OCI-LY3 (cell line): Measurements from ENCODE around the gene ESYT2.
"Not testable (repeated sequence)": the region's sequence is repeated elsewhere in the genome, so short reads cannot be mapped to it uniquely, and the experiment has no call there.

Source experiments
- H2AFZ ChIP-seq: fragments of 200-600, 300-600 bp; shearing (Covaris generic); 2 replicates; pipeline ENCODE4 v1.6.0; 2014; ENCODE audit warnings: antibody characterized with exemption, low read depth, low read length
- H3K27ac ChIP-seq: fragments of 200-600, 300-600 bp; sonication (generic); 2 replicates; pipeline ENCODE4 v1.5.1; 2014; ENCODE audit warnings: mild to moderate bottlenecking, low read length, moderate library complexity, mixed read lengths
- H3K27me3 ChIP-seq: fragments of 200-600, 300-600 bp; sonication (generic); 2 replicates; pipeline ENCODE4 v1.6.1; 2014; ENCODE audit warnings: low read depth, low read length, mixed read lengths
- H3K36me3 ChIP-seq: fragments of 200-600, 300-600 bp; sonication (generic); replicated peaks from 2 replicates; pipeline ENCODE3; 2014; ENCODE audit warnings: low read depth, low read length, mixed read lengths
- H3K4me1 ChIP-seq: fragments of 300-600, 200-600 bp; sonication (generic); 2 replicates; pipeline ENCODE4 v1.6.1; 2014; ENCODE audit warnings: low read length, mixed read lengths
- H3K4me2 ChIP-seq: fragments of 200-600, 300-600 bp; sonication (generic); 2 replicates; pipeline ENCODE4 v1.6.1; 2014; ENCODE audit warnings: low read length, mixed read lengths
- H3K4me3 ChIP-seq: fragments of 300-600, 200-600 bp; sonication (generic); 2 replicates; pipeline ENCODE4 v1.5.1; 2014; ENCODE audit warnings: antibody characterized with exemption, mild to moderate bottlenecking, low read length, moderate library complexity
- H3K79me2 ChIP-seq: fragments of 300-600, 200-600 bp; shearing (Covaris generic); 2 replicates; pipeline ENCODE4 v1.6.1; 2014; ENCODE audit warnings: mild to moderate bottlenecking, low read length, mixed read lengths
- H3K9ac ChIP-seq: fragments of 300-600, 200-600 bp; shearing (Covaris generic); 2 replicates; pipeline ENCODE4 v1.6.0; 2014; ENCODE audit warnings: mild to moderate bottlenecking, low read length, moderate library complexity
- H3K9me3 ChIP-seq: fragments of 200-600, 300-600 bp; shearing (Covaris generic); 2 replicates; pipeline ENCODE4 v1.6.1; 2014; ENCODE audit warnings: low read length, mixed read lengths; ENCODE audit not compliant: insufficient read depth
- H4K20me1 ChIP-seq: fragments of 200-600, 300-600 bp; sonication (generic); 2 replicates; pipeline ENCODE4 v1.6.1; 2016; ENCODE audit warnings: low read length, mixed read lengths; ENCODE audit not compliant: insufficient read depth
- CTCF ChIP-seq: fragments of 200-600, 300-600 bp; sonication (generic); IDR thresholded peaks from 2 replicates; pipeline ENCODE4 v1.5.1; 2014; ENCODE audit warnings: antibody characterized with exemption, low read length, low read depth
- EZH2phosphoT487 ChIP-seq: fragments of 200-600 bp; shearing (Covaris generic); IDR thresholded peaks from 2 replicates; pipeline ENCODE4 v1.6.1; 2018; ENCODE audit warnings: antibody characterized with exemption, mixed run types, low read depth

Gene ESYT2

DNA sequence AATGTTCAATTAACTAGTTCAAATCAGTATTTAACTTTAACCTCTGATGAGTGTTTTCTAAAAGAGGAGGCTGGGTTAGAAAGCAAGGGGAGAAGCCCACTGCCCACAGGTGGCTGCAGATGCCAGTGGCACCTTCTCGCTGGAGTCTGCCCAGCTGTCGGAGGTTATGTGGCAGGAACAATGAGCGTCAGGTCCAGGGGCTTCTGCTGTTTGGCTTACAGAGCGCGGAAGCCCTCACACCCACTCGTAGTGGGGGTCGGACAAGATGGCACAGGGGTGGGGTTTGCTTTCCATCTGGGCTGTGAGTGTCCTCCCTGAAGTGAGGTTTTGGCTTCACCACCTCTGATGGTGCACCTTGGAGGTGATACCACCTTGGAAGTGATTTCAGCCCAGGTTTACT, 35.5 kb upstream of the ESYT2 start:
- H3K27ac ChIP-seq: no peak overlapping the region

DNA sequence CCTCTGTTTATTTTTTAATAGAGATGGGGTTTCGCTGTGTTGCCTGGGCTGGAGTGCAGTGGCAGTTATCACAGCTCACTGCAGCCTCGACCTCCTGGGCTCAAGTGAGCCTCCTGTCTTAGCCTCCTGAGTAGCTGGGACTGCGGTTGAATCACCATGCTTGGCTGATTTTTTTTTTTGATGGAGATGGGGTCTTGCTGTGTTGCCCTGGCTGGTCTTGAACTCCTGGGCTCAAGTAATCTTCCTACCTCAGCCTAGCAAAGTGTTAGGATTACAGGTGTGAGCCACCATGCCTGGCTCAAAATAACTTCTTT, 35.2 kb upstream of the ESYT2 start:
- Histone ChIP-seq H4K20me1 (no peaks in the 10 kb centered on the region), H2AFZ (no peak overlapping the region), H3K36me3 (no peaks in the 10 kb centered on the region), H3K4me1 (peaks cover 10% of the 10 kb centered on the region; the same call in 1 of the 2 replicates), H3K4me2 (peak overlapping the region; percentile 67), H3K27ac (no peak overlapping the region), H3K4me3 (peak overlapping the region; percentile 86), H3K27me3 (no peaks in the 10 kb centered on the region), H3K79me2 (peaks cover 10% of the 10 kb centered on the region), H3K9ac (peak overlapping the region; percentile 75; the same call in 1 of the 2 replicates), H3K9me3 (no peaks in the 10 kb centered on the region)
- TF ChIP-seq EZH2phosphoT487: no peak
- no peak for TF ChIP-seq CTCF

More for the DNA sequence above, 35.5 kb upstream of the ESYT2 start:
- H3K79me2 ChIP-seq: peaks cover 10% of the 10 kb centered on the region
- H3K9ac ChIP-seq: no peak overlapping the region
- H3K4me2 ChIP-seq: no peak overlapping the region
- no peaks in the 10 kb centered on the region for H3K27me3 ChIP-seq
- H4K20me1 ChIP-seq: no peaks in the 10 kb centered on the region
- H3K4me1 ChIP-seq: peaks cover 10% of the 10 kb centered on the region; the same call in 1 of the 2 replicates
- H3K4me3 ChIP-seq: no peak overlapping the region
- TF ChIP-seq EZH2phosphoT487 (no peak), CTCF (no peak)
- no peaks in the 10 kb centered on the region for H3K9me3 ChIP-seq
- no peak overlapping the region for H2AFZ ChIP-seq
- H3K36me3 ChIP-seq: peaks cover 1% of the 10 kb centered on the region

- Histone ChIP-seq H3K27me3 (no peaks in the 10 kb centered on the region), H3K9me3 (no peaks in the 10 kb centered on the region), H3K4me1 (peaks cover 10% of the 10 kb centered on the region; the same call in 1 of the 2 replicates), H3K9ac (peak overlapping the region; percentile 75), H3K4me2 (peak overlapping the region; percentile 67), H3K36me3 (no peaks in the 10 kb centered on the region), H4K20me1 (no peaks in the 10 kb centered on the region), H3K4me3 (peak overlapping the region; percentile 86), H3K79me2 (peaks cover 10% of the 10 kb centered on the region), H2AFZ (peak overlapping the region; percentile 78; the same call in 1 of the 2 replicates), H3K27ac (peak overlapping the region; percentile 15; the same call in 1 of the 2 replicates)
- TF ChIP-seq EZH2phosphoT487 (no peak), CTCF (no peak)
These were observed 34.5 kb upstream of the ESYT2 start for GRCh38 chr7:158863611-158864506.

GRCh38 chr7:158862985-158863610, 33.8 kb upstream of the ESYT2 start:
- H3K9me3 ChIP-seq, H3K27ac ChIP-seq, H4K20me1 ChIP-seq, H3K27me3 ChIP-seq, H3K36me3 ChIP-seq: not testable (repeated sequence)
- peak overlapping the region; percentile 86 for H3K4me3 ChIP-seq
- H3K79me2 ChIP-seq: peaks cover 12% of the 10 kb centered on the region
- peak overlapping the region; percentile 67 for H3K4me2 ChIP-seq
- peak overlapping the region; percentile 75 for H3K9ac ChIP-seq
- H3K4me1 ChIP-seq: peaks cover 12% of the 10 kb centered on the region; the same call in 1 of the 2 replicates
- H2AFZ ChIP-seq: peak overlapping the region; percentile 78; the same call in 1 of the 2 replicates
